Hepatocyte (in vitro differentiated cells): Measurements from ENCODE around the gene SLC26A8. TPM values are rescaled to one million over a fixed set of nuclear protein-coding genes. Genes with fewer than 3 reads are reported as not detected.
"Not testable (repeated sequence)": the region's sequence is repeated elsewhere in the genome, so short reads cannot be mapped to it uniquely, and the experiment has no call there.

ENCODE experiments used
- DNase-seq: peaks from one replicate; pipeline ENCODE4 v3.0.0-alpha.2; 2016; ENCODE audit warnings: low spot score
- H2AFZ ChIP-seq: fragments of 200-600 bp; sonication (generic); 2 replicates; pipeline ENCODE4 v1.6.0; 2016; ENCODE audit warnings: antibody characterized with exemption, mild to moderate bottlenecking
- H3K27ac ChIP-seq: fragments of 200-600 bp; sonication (generic); 2 replicates; pipeline ENCODE4 v1.5.1; 2016; ENCODE audit warnings: mild to moderate bottlenecking
- H3K27me3 ChIP-seq: fragments of 200-600 bp; sonication (generic); 2 replicates; pipeline ENCODE4 v1.6.1; 2016
- H3K36me3 ChIP-seq: fragments of 200-600 bp; sonication (generic); replicated peaks from 2 replicates; pipeline ENCODE4 v1.5.1; 2016; ENCODE audit warnings: low read depth; ENCODE audit not compliant: insufficient read depth
- H3K4me1 ChIP-seq: fragments of 200-600 bp; sonication (generic); 2 replicates; pipeline ENCODE4 v1.5.1; 2016; ENCODE audit warnings: mild to moderate bottlenecking, moderate library complexity; ENCODE audit not compliant: insufficient read depth
- H3K4me2 ChIP-seq: fragments of 200-600 bp; sonication (generic); 2 replicates; pipeline ENCODE4 v1.6.0; 2016
- H3K4me3 ChIP-seq: fragments of 200-600 bp; sonication (generic); 2 replicates; pipeline ENCODE4 v1.5.1; 2016; ENCODE audit warnings: mild to moderate bottlenecking
- H3K79me2 ChIP-seq: fragments of 200-600 bp; sonication (generic); 2 replicates; pipeline ENCODE4 v1.6.0; 2017; ENCODE audit warnings: mild to moderate bottlenecking
- H3K9me2 ChIP-seq: fragments of 200-600 bp; sonication (generic); replicated peaks from 2 replicates; pipeline ENCODE4 v1.6.0; 2017; ENCODE audit warnings: mild to moderate bottlenecking; ENCODE audit not compliant: insufficient read depth
- H3K9me3 ChIP-seq: fragments of 200-600 bp; sonication (generic); 2 replicates; pipeline ENCODE4 v1.5.1; 2016; ENCODE audit warnings: low read depth, mild to moderate bottlenecking
- H4K20me1 ChIP-seq: fragments of 200-600 bp; sonication (generic); 2 replicates; pipeline ENCODE4 v1.6.0; 2016; ENCODE audit warnings: mild to moderate bottlenecking; ENCODE audit not compliant: insufficient read depth, poor library complexity, severe bottlenecking
- EZH2 ChIP-seq: fragments of 200-600 bp; sonication (generic); IDR thresholded peaks from 2 replicates; pipeline ENCODE4 v1.6.1; 2016; ENCODE audit warnings: antibody characterized with exemption, mild to moderate bottlenecking, borderline replicate concordance
- EZH2phosphoT487 ChIP-seq: fragments of 200-600 bp; sonication (generic); IDR thresholded peaks from one replicate; pipeline ENCODE4 v1.6.1; 2018; ENCODE audit warnings: antibody characterized with exemption, mild to moderate bottlenecking, low read depth, moderate library complexity; ENCODE audit not compliant: unreplicated experiment, severe bottlenecking
- WGBS: methylation state at CpG from one replicate; pipeline ENCODE4 v1.1.6; 2016; ENCODE audit warnings: low lambda C conversion rate; ENCODE audit errors: missing lambda C conversion rate; 5-methylcytosine and 5-hydroxymethylcytosine counted together
- polyA plus RNA-seq: library from polyadenylated mRNA; unstranded; fragments of >200 nt; fragmentation: Nextera tagmentation; extraction: Ambion mirVana; gene quantifications from 2 replicates; pipeline ENCODE4 v1.2.1, GENCODE V29; 2016
- total RNA-seq: library from RNA; depleted of rRNA; stranded (reverse); fragments of >200 nt; gene quantifications from 2 replicates; pipeline ENCODE4 v1.2.3, GENCODE V29; 2014
- TF ChIP-seq, protein P1 (sequence below): fragments of 200-600 bp; sonication (generic); IDR thresholded peaks from 2 replicates; pipeline ENCODE4 v1.5.1; 2016; ENCODE audit warnings: antibody characterized with exemption, mild to moderate bottlenecking; ENCODE audit not compliant: poor library complexity

Gene SLC26A8
- total and polyA plus RNA-seq, 2 experiments from 2014 or later: not detected

DNA sequence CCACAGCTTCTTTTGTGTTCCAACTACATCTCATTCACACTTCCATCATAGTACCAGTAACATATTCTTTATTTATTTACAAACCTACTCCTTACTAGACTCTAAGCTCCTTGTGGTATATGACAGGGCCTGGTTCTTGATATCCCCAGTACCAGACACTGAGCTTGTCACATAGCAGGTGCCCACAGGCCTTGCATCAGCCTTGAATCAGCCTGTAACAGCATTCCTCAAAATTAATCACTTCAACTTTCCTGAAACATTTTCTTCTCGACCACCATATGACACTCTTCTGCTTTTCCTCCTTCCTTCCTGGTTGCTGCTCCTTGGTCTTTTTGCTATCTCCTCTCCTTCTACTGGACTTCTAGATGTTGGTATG lies 78.8 kb downstream of the SLC26A8 start:
- Histone ChIP-seq H3K79me2 (no peaks in the 10 kb centered on the region), H3K4me1 (no peaks in the 10 kb centered on the region), H4K20me1 (no peaks in the 10 kb centered on the region), H2AFZ (no peak overlapping the region), H3K27ac (no peak overlapping the region), H3K27me3 (no peaks in the 10 kb centered on the region), H3K36me3 (no peaks in the 10 kb centered on the region), H3K9me2 (no peaks in the 10 kb centered on the region), H3K4me2 (no peak overlapping the region), H3K9me3 (no peaks in the 10 kb centered on the region), H3K4me3 (no peak overlapping the region)
- 80% methylated on average over 1 of the region's 1 CpG for WGBS
- TF ChIP-seq EZH2 (no peak), EZH2phosphoT487 (no peak)
- TF ChIP-seq, protein P1, sequence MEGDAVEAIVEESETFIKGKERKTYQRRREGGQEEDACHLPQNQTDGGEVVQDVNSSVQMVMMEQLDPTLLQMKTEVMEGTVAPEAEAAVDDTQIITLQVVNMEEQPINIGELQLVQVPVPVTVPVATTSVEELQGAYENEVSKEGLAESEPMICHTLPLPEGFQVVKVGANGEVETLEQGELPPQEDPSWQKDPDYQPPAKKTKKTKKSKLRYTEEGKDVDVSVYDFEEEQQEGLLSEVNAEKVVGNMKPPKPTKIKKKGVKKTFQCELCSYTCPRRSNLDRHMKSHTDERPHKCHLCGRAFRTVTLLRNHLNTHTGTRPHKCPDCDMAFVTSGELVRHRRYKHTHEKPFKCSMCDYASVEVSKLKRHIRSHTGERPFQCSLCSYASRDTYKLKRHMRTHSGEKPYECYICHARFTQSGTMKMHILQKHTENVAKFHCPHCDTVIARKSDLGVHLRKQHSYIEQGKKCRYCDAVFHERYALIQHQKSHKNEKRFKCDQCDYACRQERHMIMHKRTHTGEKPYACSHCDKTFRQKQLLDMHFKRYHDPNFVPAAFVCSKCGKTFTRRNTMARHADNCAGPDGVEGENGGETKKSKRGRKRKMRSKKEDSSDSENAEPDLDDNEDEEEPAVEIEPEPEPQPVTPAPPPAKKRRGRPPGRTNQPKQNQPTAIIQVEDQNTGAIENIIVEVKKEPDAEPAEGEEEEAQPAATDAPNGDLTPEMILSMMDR: no peak
- DNase-seq: no peak

DNA sequence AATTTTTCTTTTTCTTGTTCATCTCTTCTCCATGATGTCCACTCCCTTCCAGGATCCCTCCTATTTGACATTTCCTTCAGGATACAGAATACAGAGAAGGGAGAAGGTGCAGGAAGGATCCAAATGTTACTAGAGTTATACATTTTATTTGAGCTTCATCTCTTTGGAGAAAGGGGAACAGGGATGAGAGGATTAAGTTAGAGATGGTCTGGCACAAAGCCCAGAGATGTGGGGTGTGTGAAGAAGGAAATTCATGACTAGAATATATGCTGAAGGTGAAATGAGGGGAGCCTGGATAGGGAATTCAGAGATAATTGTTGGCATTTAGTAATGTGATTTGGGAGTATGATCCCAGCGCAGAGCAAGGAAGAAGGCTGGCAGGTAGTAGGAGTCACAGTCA lies 81.1 kb downstream of the SLC26A8 start:
- no peak for DNase-seq
- no peaks in the 10 kb centered on the region for H3K9me2 ChIP-seq
- no peaks in the 10 kb centered on the region for H3K4me1 ChIP-seq
- no peak overlapping the region for H3K4me2 ChIP-seq
- H3K27me3 ChIP-seq: no peaks in the 10 kb centered on the region
- TF ChIP-seq EZH2 (no peak), EZH2phosphoT487 (no peak)
- no peak overlapping the region for H3K27ac ChIP-seq
- H2AFZ ChIP-seq: no peak overlapping the region
- H3K9me3 ChIP-seq: no peaks in the 10 kb centered on the region
- no peaks in the 10 kb centered on the region for H4K20me1 ChIP-seq
- H3K79me2 ChIP-seq: no peaks in the 10 kb centered on the region
- 94% methylated on average over 1 of the region's 1 CpG for WGBS
- no peak overlapping the region for H3K4me3 ChIP-seq
- no peaks in the 10 kb centered on the region for H3K36me3 ChIP-seq

DNA sequence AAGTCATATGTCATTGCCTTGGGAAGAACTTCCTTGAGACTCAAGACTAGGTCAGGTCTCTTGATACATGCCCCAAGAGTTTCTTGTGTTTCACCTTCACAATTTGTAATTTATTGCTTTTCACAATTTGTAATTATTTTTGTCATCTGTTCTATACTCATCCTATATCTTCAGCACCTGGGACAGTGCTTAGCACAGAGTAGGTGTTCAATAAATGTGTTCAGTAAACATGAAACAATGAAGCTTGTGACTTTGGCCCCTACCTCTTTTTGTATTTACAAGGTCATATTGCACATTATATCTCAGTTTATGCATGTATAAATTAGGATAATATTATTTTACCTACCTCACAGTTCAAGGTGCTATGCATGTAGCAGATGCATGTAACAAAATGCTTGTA lies 82.1 kb downstream of the SLC26A8 start:
- no peak overlapping the region for H3K27ac ChIP-seq
- H4K20me1 ChIP-seq: no peaks in the 10 kb centered on the region
- H3K4me3 ChIP-seq: no peak overlapping the region
- TF ChIP-seq EZH2 (no peak), EZH2phosphoT487 (no peak)
- TF ChIP-seq, protein P1: no peak
- no peaks in the 10 kb centered on the region for H3K27me3 ChIP-seq
- no peaks in the 10 kb centered on the region for H3K79me2 ChIP-seq
- no peaks in the 10 kb centered on the region for H3K9me3 ChIP-seq
- no peak overlapping the region for H3K4me2 ChIP-seq
- H3K9me2 ChIP-seq: no peaks in the 10 kb centered on the region
- no peaks in the 10 kb centered on the region for H3K36me3 ChIP-seq
- no peak for DNase-seq
- H3K4me1 ChIP-seq: no peaks in the 10 kb centered on the region
- no peak overlapping the region for H2AFZ ChIP-seq

DNA sequence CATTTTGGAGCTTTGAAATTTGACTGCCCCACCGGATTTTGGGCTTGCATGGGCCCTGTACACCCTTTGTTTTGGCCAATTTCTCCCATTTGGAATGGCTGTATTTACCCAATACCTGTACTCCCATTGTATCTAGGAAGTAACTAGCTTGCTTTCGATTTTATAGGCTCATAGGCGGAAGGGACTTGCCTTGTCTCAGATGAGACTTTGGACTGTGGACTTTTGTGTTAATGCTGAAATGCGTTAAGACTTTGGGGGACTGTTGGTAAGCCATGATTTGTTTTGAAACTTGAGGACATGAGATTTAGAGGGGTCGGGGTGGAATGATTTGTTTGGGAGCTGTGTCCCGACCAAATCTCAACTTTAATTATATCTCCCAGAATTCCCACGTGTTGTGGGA lies 83.3 kb downstream of the SLC26A8 start:
- not testable (repeated sequence) for H3K27ac ChIP-seq, H3K9me3 ChIP-seq, DNase-seq, H3K27me3 ChIP-seq, H3K36me3 ChIP-seq, H3K4me2 ChIP-seq, H3K9me2 ChIP-seq, H3K79me2 ChIP-seq, H3K4me1 ChIP-seq, H4K20me1 ChIP-seq, H2AFZ ChIP-seq, H3K4me3 ChIP-seq
- WGBS: 80% methylated on average over 7 of the region's 7 CpGs

DNA sequence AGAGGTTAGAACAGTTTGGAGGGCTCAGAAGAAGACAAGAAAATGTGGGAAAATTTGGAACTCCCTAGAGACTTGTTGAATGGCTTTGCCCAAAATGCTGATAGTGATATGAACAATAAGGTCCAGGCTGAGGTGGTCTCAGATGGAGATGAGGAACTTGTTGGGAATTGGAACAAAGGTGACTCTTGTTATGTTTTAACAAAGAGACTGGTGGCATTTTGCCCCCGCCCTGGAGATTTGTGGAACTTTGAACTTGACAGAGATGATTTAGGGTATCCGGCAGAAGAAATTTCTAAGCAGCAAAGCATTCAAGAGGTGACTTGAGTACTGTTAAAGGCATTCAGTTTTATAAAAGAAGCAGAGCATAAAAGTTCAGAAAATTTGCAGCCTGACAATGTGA lies 84.4 kb downstream of the SLC26A8 start:
- not testable (repeated sequence) for H2AFZ ChIP-seq, H3K9me2 ChIP-seq, H3K9me3 ChIP-seq, DNase-seq, H3K4me3 ChIP-seq, H3K4me1 ChIP-seq, H3K4me2 ChIP-seq, H4K20me1 ChIP-seq, H3K27me3 ChIP-seq, H3K79me2 ChIP-seq, H3K36me3 ChIP-seq, H3K27ac ChIP-seq
- WGBS: 88% methylated on average over 2 of the region's 2 CpGs

DNA sequence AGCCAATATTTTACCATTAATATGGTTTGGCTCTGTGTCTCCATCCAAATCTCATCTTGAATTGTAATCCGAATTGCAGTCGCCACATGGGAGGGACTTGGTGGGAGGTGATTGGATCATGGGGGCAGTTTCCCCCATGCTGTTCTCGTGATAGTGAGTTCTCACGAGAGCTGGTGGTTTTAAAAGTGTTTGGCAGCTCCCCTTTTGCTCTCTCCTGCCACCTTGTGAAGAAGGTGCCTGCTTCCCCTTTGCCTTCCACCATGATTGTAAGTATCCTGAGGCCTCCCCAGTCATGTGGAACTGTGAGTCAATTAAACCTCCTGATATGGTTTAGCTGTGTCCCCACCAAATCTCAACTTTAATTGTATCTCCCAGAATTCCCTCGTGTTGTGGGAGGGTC lies 85.2 kb downstream of the SLC26A8 start:
- H3K9me2 ChIP-seq, H3K27me3 ChIP-seq, H3K27ac ChIP-seq, H2AFZ ChIP-seq, H4K20me1 ChIP-seq, DNase-seq, H3K4me1 ChIP-seq, H3K36me3 ChIP-seq, H3K9me3 ChIP-seq, H3K79me2 ChIP-seq, H3K4me3 ChIP-seq, H3K4me2 ChIP-seq: not testable (repeated sequence)
- WGBS: 85% methylated on average over 5 of the region's 5 CpGs
